Trophoblast cell (in vitro differentiated cells and primary cell): ENCODE measurements around the gene BOK.

Source experiments
- DNase-seq, 2 donors: peaks; one replicate each; pipeline ENCODE4 v3.0.0-alpha.2; 2016
- H2AFZ ChIP-seq: 2 replicates; pipeline ENCODE4 v1.6.1; 2013; ENCODE audit warnings: low read length, moderate library complexity, mild to moderate bottlenecking; ENCODE audit not compliant: insufficient read depth, poor library complexity
- H2AK5ac ChIP-seq: 2 replicates; pipeline ENCODE4 v1.6.1; 2013; ENCODE audit warnings: mild to moderate bottlenecking, low read length
- H2BK120ac ChIP-seq: 2 replicates; pipeline ENCODE4 v1.6.1; 2013; ENCODE audit warnings: low read length, mild to moderate bottlenecking, moderate library complexity; ENCODE audit not compliant: insufficient read depth, poor library complexity
- H2BK12ac ChIP-seq: 2 replicates; pipeline ENCODE4 v1.6.1; 2013; ENCODE audit warnings: mild to moderate bottlenecking, low read length, moderate library complexity
- H2BK5ac ChIP-seq: 2 replicates; pipeline ENCODE4 v1.6.1; 2013; ENCODE audit warnings: low read length, low read depth, moderate library complexity, mild to moderate bottlenecking; ENCODE audit not compliant: poor library complexity
- H3K14ac ChIP-seq: 2 replicates; pipeline ENCODE4 v1.6.1; 2013; ENCODE audit warnings: mild to moderate bottlenecking, low read length
- H3K18ac ChIP-seq: 2 replicates; pipeline ENCODE4 v1.6.1; 2013; ENCODE audit warnings: mild to moderate bottlenecking, low read length
- H3K23ac ChIP-seq: 2 replicates; pipeline ENCODE4 v1.6.1; 2013; ENCODE audit warnings: low read length
- H3K27ac ChIP-seq: 2 replicates; pipeline ENCODE4 v1.5.1; 2013; ENCODE audit warnings: low read depth, mild to moderate bottlenecking, inconsistent platforms, low read length, moderate library complexity
- H3K27me3 ChIP-seq: 2 replicates; pipeline ENCODE4 v1.6.1; 2013; ENCODE audit warnings: inconsistent platforms, mild to moderate bottlenecking, low read length, moderate library complexity; ENCODE audit not compliant: insufficient read depth
- H3K36me3 ChIP-seq, 2 experiments: 1 replicate in 1 of 2; 2 replicates in 1 of 2; pipeline ENCODE4 v1.6.1; 2013; ENCODE audit warnings: low read length in 2 of 2, mild to moderate bottlenecking in 2 of 2, moderate library complexity in 1 of 2; ENCODE audit not compliant: insufficient read depth in 2 of 2, control insufficient read depth in 1 of 2
- H3K4ac ChIP-seq: 2 replicates; pipeline ENCODE4 v1.6.1; 2013; ENCODE audit warnings: low read depth, mild to moderate bottlenecking, low read length, moderate library complexity
- H3K4me1 ChIP-seq, 2 experiments: 1 replicate in 1 of 2; 2 replicates in 1 of 2; pipeline ENCODE4 v1.6.1; 2013; ENCODE audit warnings: low read length in 2 of 2, mild to moderate bottlenecking in 2 of 2, moderate library complexity in 1 of 2; ENCODE audit not compliant: insufficient read depth in 2 of 2, control insufficient read depth in 1 of 2
- H3K4me2 ChIP-seq: 2 replicates; pipeline ENCODE4 v1.6.1; 2013; ENCODE audit warnings: inconsistent platforms, mild to moderate bottlenecking, low read length, moderate library complexity
- H3K4me3 ChIP-seq: 2 replicates; pipeline ENCODE4 v1.5.1; 2013; ENCODE audit warnings: mild to moderate bottlenecking, low read depth, low read length, inconsistent platforms
- H3K79me1 ChIP-seq: one replicate; pipeline ENCODE4 v1.6.1; 2013; ENCODE audit warnings: low read length
- H3K79me2 ChIP-seq: 2 replicates; pipeline ENCODE4 v1.6.1; 2013; ENCODE audit warnings: low read length, mild to moderate bottlenecking; ENCODE audit not compliant: control insufficient read depth, insufficient read depth, poor library complexity
- H3K9ac ChIP-seq: 2 replicates; pipeline ENCODE4 v1.6.1; 2013; ENCODE audit warnings: mild to moderate bottlenecking, low read length
- H3K9me3 ChIP-seq: 2 replicates; pipeline ENCODE4 v1.6.1; 2013; ENCODE audit warnings: low read depth, mild to moderate bottlenecking, control low read depth, inconsistent platforms, low read length; ENCODE audit not compliant: insufficient read depth
- H4K12ac ChIP-seq: 2 replicates; pipeline ENCODE4 v1.6.1; 2013; ENCODE audit warnings: low read depth, mild to moderate bottlenecking, low read length, moderate library complexity
- H4K8ac ChIP-seq: 2 replicates; pipeline ENCODE4 v1.6.1; 2013; ENCODE audit warnings: low read depth, mild to moderate bottlenecking, low read length, moderate library complexity
- H4K91ac ChIP-seq: one replicate; pipeline ENCODE4 v1.6.1; 2013; ENCODE audit warnings: low read depth, mild to moderate bottlenecking, low read length, moderate library complexity
- WGBS: extraction: QIAGEN DNeasy Blood & Tissue Kit; methylation state at CpG from one replicate; pipeline ENCODE4 v1.1.7; 2013; ENCODE audit warnings: missing lambda C conversion rate; ENCODE audit not compliant: insufficient read length, insufficient coverage; ENCODE audit errors: extremely low coverage; 5-methylcytosine and 5-hydroxymethylcytosine counted together

The BOK gene

DNA sequence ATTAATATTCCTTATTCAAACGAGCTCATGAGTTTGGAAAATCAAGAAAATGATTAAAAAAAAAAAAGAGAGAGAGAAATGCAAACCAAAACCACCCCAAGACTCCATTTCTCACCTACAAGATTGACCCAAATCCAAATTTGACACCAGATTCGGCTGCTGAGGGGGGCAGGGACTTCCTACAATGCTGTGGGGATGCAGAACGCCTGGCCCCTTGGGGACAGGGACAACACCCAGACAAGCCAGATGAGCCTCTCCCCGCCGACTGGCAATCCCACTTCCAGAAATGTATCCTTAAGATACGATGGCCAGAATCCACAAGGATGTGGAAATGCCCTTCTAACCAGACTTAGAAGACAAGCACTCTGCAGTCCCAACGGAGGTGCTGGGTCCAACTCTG lies 20.7 kb downstream of the BOK start:
- Histone ChIP-seq H2AK5ac (no peak overlapping the region), H3K4me1 (peaks cover 0 to under 1% of the 10 kb centered on the region in 2 experiments), H3K79me1 (no peaks in the 10 kb centered on the region), H2AFZ (no peak overlapping the region), H3K79me2 (no peaks in the 10 kb centered on the region), H2BK5ac (no peak overlapping the region), H4K12ac (no peak overlapping the region), H2BK120ac (no peak overlapping the region), H3K18ac (no peak overlapping the region), H3K4ac (no peak overlapping the region), H4K8ac (no peak overlapping the region), H3K9ac (no peak overlapping the region), H3K4me2 (no peak overlapping the region), H4K91ac (no peak overlapping the region), H3K36me3 (peaks cover 18 to 19% of the 10 kb centered on the region in 2 experiments), H3K27me3 (no peaks in the 10 kb centered on the region), H3K23ac (no peak overlapping the region), H2BK12ac (no peak overlapping the region), H3K14ac (no peak overlapping the region), H3K4me3 (no peak overlapping the region), H3K9me3 (peaks cover 11% of the 10 kb centered on the region), H3K27ac (no peak overlapping the region)
- no peak for DNase-seq
- WGBS = no CpG with 5 or more reads among the region's 7 CpGs

DNA sequence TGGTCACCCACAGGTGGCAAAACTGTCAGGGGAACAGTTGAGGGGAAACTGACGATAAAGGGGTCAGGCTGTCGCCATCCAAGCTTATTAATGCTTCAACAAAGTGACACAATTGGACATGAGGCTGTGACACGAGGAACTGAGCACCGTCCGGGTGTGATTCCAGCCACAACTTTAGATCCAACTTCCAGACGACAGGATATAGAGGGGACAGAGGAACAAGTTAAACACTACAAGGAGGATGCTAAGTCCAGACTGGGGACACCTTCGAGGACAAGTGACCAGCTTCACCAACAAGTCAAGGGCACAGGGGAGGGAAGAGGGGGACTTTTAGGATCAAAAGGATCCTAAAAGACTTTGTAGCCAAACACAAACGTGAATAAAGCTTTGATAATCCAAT lies 23.8 kb downstream of the BOK start:
- Histone ChIP-seq H4K91ac (no peak overlapping the region), H2BK12ac (no peak overlapping the region), H2AFZ (no peak overlapping the region), H3K4ac (no peak overlapping the region), H4K12ac (no peak overlapping the region), H3K23ac (no peak overlapping the region), H3K79me2 (no peaks in the 10 kb centered on the region), H3K4me3 (no peak overlapping the region), H4K8ac (no peak overlapping the region), H3K36me3 (peaks cover 28 to 30% of the 10 kb centered on the region in 2 experiments), H2BK120ac (no peak overlapping the region), H2BK5ac (no peak overlapping the region), H3K14ac (no peak overlapping the region), H3K79me1 (no peaks in the 10 kb centered on the region), H2AK5ac (no peak overlapping the region), H3K4me2 (no peak overlapping the region), H3K9me3 (peaks cover 23% of the 10 kb centered on the region), H3K27me3 (no peaks in the 10 kb centered on the region), H3K18ac (no peak overlapping the region), H3K4me1 (peaks cover 0 to 6% of the 10 kb centered on the region in 2 experiments), H3K27ac (no peak overlapping the region), H3K9ac (no peak overlapping the region)
- no CpG with 5 or more reads among the region's 8 CpGs for WGBS
- DNase-seq = no peak

DNA sequence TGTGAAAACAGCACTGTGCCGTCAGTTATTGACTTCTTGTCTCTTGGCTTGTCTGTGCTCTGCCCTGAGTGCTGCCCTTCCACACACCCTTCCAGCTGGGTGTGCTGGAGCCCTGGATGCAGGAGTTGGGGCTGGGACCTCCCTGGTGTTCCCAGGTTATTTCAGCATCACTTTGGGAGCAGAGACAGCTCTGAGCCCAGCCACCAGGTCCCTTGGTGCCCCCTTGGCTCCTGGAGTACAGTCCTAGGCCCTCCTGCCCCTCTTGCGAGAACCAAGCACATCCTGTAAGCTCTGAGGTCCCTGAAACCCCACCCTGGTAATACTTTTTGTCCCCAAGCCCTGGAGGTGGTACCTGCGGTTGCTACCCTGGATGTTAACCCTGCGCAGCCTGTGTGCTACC lies 24.3 kb downstream of the BOK start:
- WGBS = no CpG with 5 or more reads among the region's 4 CpGs
- Histone ChIP-seq H4K8ac (no peak overlapping the region), H3K4me2 (no peak overlapping the region), H3K4me1 (peaks cover 0 to 6% of the 10 kb centered on the region in 2 experiments), H3K14ac (no peak overlapping the region), H2AFZ (no peak overlapping the region), H3K27ac (no peak overlapping the region), H3K4ac (no peak overlapping the region), H2BK120ac (no peak overlapping the region), H3K4me3 (no peak overlapping the region), H3K79me1 (no peaks in the 10 kb centered on the region), H3K9me3 (peaks cover 23% of the 10 kb centered on the region), H3K27me3 (no peaks in the 10 kb centered on the region), H3K79me2 (no peaks in the 10 kb centered on the region), H2BK5ac (no peak overlapping the region), H3K9ac (no peak overlapping the region), H2BK12ac (no peak overlapping the region), H4K91ac (no peak overlapping the region), H4K12ac (no peak overlapping the region), H3K18ac (no peak overlapping the region), H3K23ac (no peak overlapping the region), H3K36me3 (peaks cover 28 to 31% of the 10 kb centered on the region in 2 experiments), H2AK5ac (no peak overlapping the region)
- DNase-seq = no peak

DNA sequence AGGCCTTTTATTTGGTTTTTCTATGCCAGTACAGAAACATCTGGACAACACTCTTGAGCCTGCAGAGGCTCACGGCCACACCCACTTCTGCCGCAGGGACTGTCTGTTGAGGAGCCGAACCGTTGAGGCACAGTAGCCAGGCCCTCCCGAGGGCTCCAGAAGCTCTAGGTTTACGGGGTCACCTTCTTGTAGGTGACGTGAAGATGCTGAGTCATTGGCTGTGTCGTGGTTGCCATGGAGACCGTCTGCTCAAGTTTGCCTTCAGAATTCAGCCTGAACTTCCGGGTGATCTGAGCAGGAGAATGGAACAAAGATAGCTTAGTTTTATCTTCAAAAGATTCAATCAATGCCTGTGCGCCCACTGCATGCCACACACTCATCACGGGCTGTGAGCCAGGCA lies 25.9 kb downstream of the BOK start:
- no peak for DNase-seq
- Histone ChIP-seq H2BK12ac (no peak overlapping the region), H4K8ac (no peak overlapping the region), H2BK5ac (no peak overlapping the region), H3K27ac (no peak overlapping the region), H3K14ac (no peak overlapping the region), H3K27me3 (no peaks in the 10 kb centered on the region), H3K18ac (no peak overlapping the region), H3K4ac (no peak overlapping the region), H3K9ac (no peak overlapping the region), H3K4me1 (peaks cover 0 to 6% of the 10 kb centered on the region in 2 experiments), H3K23ac (no peak overlapping the region), H4K91ac (no peak overlapping the region), H3K9me3 (peaks cover 23% of the 10 kb centered on the region), H3K79me2 (no peaks in the 10 kb centered on the region), H4K12ac (no peak overlapping the region), H2BK120ac (no peak overlapping the region), H3K4me2 (no peak overlapping the region), H3K79me1 (no peaks in the 10 kb centered on the region), H2AFZ (no peak overlapping the region), H2AK5ac (no peak overlapping the region), H3K4me3 (no peak overlapping the region), H3K36me3 (peaks cover 28 to 29% of the 10 kb centered on the region in 2 experiments)
- WGBS = no CpG with 5 or more reads among the region's 12 CpGs
